ENCODE results near the gene WBP4. TPM values are rescaled to one million over a fixed set of nuclear protein-coding genes. Genes with fewer than 3 reads are reported as not detected.
"Not testable (repeated sequence)": the region's sequence is repeated elsewhere in the genome, so short reads cannot be mapped to it uniquely, and the experiment has no call there.

WBP4 gene
- total RNA-seq, 2 experiments from 2014 or later, result 9.6 to 11.8 TPM

DNA sequence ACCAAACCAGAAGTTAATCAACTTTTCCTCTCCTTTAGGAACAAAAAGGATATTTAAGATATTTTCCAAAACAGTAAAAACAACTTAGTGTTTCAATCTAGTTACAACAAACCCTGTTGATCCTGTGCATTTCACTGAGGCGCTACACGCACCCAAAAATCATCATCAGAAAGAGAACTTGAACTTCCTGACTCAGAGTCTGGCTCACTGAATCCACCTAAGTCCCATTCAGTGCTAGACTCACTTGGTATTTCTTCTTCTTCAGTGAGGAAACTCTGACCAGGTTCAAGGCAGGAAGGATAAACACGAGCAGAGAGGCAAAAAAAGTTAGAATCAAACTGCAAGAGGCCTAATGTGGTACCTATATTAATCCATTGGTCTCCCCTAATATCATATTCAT is 69.0 kb downstream of the WBP4 start:
- intact Hi-C loops (cut with micrococcal nuclease), result loop anchor here (5.0 kb wide), 1 partner anchor 68 kb away; the partner anchor contains the start of gene WBP4
- Mint-ChIP-seq H3K9me3 (peaks cover 2% of the 10 kb centered on the region), H3K36me3 (ENCODE audit: low read depth) (peaks cover 20% of the 10 kb centered on the region), H3K4me3 (peak overlapping the region; percentile 94), H3K27ac (peak overlapping the region; percentile 62), H3K27me3 (no peaks in the 10 kb centered on the region), H3K4me1 (ENCODE audit: low read depth) (peaks cover 41% of the 10 kb centered on the region)
- CTCF ChIA-PET, result no interaction called here
- TF ChIP-seq, protein P1, sequence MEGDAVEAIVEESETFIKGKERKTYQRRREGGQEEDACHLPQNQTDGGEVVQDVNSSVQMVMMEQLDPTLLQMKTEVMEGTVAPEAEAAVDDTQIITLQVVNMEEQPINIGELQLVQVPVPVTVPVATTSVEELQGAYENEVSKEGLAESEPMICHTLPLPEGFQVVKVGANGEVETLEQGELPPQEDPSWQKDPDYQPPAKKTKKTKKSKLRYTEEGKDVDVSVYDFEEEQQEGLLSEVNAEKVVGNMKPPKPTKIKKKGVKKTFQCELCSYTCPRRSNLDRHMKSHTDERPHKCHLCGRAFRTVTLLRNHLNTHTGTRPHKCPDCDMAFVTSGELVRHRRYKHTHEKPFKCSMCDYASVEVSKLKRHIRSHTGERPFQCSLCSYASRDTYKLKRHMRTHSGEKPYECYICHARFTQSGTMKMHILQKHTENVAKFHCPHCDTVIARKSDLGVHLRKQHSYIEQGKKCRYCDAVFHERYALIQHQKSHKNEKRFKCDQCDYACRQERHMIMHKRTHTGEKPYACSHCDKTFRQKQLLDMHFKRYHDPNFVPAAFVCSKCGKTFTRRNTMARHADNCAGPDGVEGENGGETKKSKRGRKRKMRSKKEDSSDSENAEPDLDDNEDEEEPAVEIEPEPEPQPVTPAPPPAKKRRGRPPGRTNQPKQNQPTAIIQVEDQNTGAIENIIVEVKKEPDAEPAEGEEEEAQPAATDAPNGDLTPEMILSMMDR (IDR thresholded peaks at IDR 0.05), result no peak
- no peak for ATAC-seq
- DNase-seq, result peak; percentile 16
- POLR2A ChIA-PET, result no interaction called here

DNA sequence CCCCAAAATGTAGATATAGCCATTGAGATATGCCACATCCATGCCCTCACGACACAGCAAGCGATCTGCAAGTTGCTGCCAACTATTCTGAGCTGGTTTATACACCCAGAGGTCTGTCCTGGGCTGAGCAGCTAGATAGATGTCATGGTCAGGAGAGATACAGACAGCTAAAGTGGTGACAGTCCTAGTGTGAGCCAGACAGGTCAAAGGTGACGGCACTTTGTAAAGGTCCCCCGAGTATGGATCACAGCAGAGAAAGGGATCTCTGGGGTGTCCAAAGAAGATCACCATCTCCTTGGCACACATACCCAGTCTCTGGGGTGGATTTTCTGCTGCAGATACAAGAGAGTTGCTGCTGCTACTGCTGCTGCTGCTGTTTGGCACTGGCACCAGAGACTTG is 69.9 kb downstream of the WBP4 start:
- CTCF ChIA-PET, H3K9me3 Mint-ChIP-seq, DNase-seq, ATAC-seq, H3K27me3 Mint-ChIP-seq: not testable (repeated sequence)
- Mint-ChIP-seq H3K36me3 (ENCODE audit: low read depth) (peaks cover 14% of the 10 kb centered on the region), H3K4me3 (peak overlapping the region; percentile 94), H3K27ac (peak overlapping the region; percentile 62), H3K4me1 (ENCODE audit: low read depth) (peaks cover 41% of the 10 kb centered on the region)
- intact Hi-C loops (cut with micrococcal nuclease), result loop anchor here (5.0 kb wide), 1 partner anchor 69 kb away; the partner anchor contains the start of gene WBP4
- POLR2A ChIA-PET, result interaction anchor here (2.0 kb wide), 1 partner anchor 66 kb away, joined by 8 read pairs; no protein-coding TSS in a partner anchor

DNA sequence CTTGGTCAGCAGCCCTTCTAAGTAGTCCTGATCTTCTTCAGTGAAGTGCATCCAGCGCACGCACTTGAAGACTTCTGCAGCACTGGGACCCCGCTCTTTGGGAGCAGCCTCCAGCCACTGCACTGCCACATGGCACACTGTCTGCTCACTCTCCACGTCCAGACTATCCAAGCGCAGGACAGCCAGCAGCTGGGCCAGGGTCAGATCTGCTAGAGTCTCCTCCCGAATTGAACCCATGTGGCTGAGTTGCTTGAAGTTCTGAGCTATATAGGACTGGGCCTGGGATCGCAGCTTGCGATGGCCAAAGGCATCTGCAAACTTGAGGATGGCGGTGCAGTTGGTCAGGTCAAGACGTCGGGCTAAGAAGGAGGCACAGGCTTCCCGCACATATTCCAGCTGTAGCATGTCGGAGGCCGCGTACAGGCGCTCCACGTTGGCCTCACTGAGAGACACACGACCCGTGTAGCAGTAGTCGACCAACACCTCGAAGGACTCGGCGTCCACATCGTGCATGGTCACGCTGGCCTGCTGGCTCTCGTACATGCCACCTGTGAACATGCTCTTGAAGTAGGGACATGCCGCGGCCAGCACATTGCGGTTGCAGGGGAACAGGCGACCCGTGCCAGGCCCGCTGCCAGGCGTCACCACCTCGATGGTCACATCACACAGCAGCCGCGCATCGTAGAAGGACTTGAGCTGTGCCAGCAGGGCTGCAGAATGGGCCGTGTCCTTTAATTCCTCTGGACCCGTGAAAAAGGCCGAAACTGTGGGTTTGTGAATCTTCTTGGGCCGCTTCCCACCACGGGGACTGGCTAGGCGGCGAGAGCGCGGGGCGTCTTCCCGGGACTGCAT is 70.6 kb downstream of the WBP4 start:
- Mint-ChIP-seq H3K4me3 (peak overlapping the region; percentile 94), H3K36me3 (ENCODE audit: low read depth) (peaks cover 14% of the 10 kb centered on the region), H3K4me1 (ENCODE audit: low read depth) (peaks cover 41% of the 10 kb centered on the region), H3K27ac (peak overlapping the region; percentile 94)
- POLR2A ChIA-PET, result interaction anchor here (1.0 to 2.0 kb wide), 2 partner anchors 65 to 71 kb away, joined by 3 to 8 read pairs; partner anchors contain the start of gene WBP4
- peak; percentile 4 for ATAC-seq
- CTCF ChIA-PET, H3K9me3 Mint-ChIP-seq, DNase-seq, H3K27me3 Mint-ChIP-seq: not testable (repeated sequence)
- intact Hi-C loops (cut with micrococcal nuclease), result loop anchor here (1.0 to 5.0 kb wide), 2 partner anchors 62 to 70 kb away; partner anchors contain the start of genes KBTBD7 and WBP4

DNA sequence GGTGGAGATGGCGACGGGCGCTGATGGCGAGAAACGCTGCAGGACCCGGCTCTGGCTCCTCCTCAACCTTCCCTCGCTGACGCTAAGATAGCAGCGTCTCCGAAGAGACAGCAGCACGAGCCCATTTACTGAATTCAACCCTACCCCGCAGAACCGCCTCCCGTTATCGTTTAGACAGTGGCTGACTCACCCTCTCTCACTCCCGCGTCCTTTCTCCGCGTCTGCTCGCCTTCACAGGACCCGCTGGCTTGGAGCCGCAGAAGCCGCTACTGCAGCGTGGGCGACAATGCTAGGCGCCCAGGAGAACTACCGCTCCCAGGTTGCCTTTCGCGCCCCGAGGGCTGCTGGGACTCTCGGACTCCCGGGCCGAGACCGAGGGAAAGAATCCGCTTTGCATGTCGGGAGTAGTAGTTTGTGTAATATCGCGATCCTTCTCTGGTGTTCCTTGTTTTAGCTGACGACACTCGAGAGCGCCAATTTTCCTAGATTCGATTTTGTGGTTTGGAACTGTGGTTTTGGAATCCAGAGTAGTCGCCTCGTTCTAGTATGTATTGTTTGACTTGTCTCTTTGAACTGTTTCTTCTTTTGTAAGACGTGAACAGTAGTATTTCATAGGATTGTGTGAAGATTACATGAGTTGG is 71.3 kb downstream of the WBP4 start, which contains the start of gene KBTBD6:
Gene KBTBD6 (minus strand): TSS at position 291 of the 641 bp plus-strand sequence. CDS start 291 bp downstream, outside the sequence.
- ATAC-seq, result peak; percentile 95
- CTCF ChIA-PET, result interaction anchor here (0.6 kb wide), 1 partner anchor 64 kb away, joined by 3 read pairs; no protein-coding TSS in a partner anchor

More for the DNA sequence above, 71.3 kb downstream of the WBP4 start, which contains the start of gene KBTBD6:
- peak; percentile 98 for DNase-seq
- Mint-ChIP-seq H3K4me1 (ENCODE audit: low read depth) (peaks cover 47% of the 10 kb centered on the region), H3K9me3 (no peaks in the 10 kb centered on the region), H3K27ac (peak within 1 kb of the TSS; percentile 94), H3K27me3 (no peaks in the 10 kb centered on the region), H3K4me3 (peak within 1 kb of the TSS; percentile 94), H3K36me3 (ENCODE audit: low read depth) (peaks cover 14% of the 10 kb centered on the region)
- TF ChIP-seq, protein P1 (IDR thresholded peaks at IDR 0.05), result no peak
- intact Hi-C loops (cut with micrococcal nuclease), result loop anchor here (1.0 to 5.0 kb wide), 2 partner anchors 62 to 70 kb away; partner anchors contain the start of genes KBTBD7 and WBP4
- POLR2A ChIA-PET, result interaction anchor here (1.0 to 2.0 kb wide), 2 partner anchors 64 to 72 kb away, joined by 3 to 8 read pairs; partner anchors contain the start of gene WBP4

Small RNA genes within 50 kb of the gene (microRNA-seq; reads per million reads assigned to microRNA genes)
- not detected for gene MIR3168 (ENCODE audit: borderline microRNAs expressed, borderline replicate concordance)

Other genes with a start within 250 kb of the WBP4 start
- gene ELF1, start 42.2 kb upstream of the WBP4 start, total RNA-seq, result 10 to 100 TPM; 85.2 to 88.2 TPM
- 1 to 10 TPM; 3.9 to 4.5 TPM for gene KBTBD6, start 71.3 kb downstream of the WBP4 start, total RNA-seq
- gene KBTBD7, start 133.1 kb downstream of the WBP4 start, total RNA-seq, result 1 to 10 TPM; 2.3 to 2.5 TPM
- gene MTRF1, start 202.1 kb downstream of the WBP4 start, total RNA-seq, result 10 to 100 TPM; 22.6 to 23.4 TPM
- 10 to 100 TPM; 23.5 to 32.8 TPM for gene NAA16, start 249.8 kb downstream of the WBP4 start, total RNA-seq

All from activated CD8-positive, alpha-beta T cell treated with anti-CD3 and anti-CD28 coated beads for 36 hours (primary cell).